ENCODE measurements around the gene SLC36A4.
A peak's percentile ranks its signal among the peaks of the same experiment; 100 is the strongest.
"Not testable (repeated sequence)": the region's sequence is repeated elsewhere in the genome, so short reads cannot be mapped to it uniquely, and the experiment has no call there.

The SLC36A4 gene

DNA sequence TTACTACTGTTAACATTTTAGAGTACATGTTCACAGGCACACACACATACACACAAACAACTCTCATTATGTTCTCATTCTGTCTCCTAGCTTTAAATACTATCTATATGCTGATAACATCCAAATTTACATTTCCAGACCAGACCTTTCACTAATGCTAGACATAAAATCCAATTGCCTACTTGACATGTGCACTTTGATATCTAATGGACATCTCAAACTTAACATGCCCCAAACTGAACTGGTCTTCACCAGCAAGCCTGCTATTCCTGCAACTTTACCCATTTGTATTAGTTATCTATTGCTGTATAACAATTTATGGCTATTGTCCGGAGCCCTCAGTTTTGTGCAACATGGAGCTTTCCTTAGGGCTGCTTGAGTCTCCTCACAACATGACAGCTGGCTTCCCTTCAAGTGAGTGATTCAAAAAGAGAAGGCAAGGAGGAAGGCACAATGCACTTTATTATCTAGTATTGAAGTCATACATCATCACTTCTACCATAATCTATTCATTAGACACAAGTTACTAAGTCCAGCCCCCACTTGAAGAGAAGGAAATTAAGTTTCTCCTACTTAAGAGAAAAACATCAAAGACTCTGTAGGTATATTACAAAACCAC, 3.0 kb downstream of the SLC36A4 start:
- no peak for DNase-seq (ENCODE audit: low read depth, low spot score)

DNA sequence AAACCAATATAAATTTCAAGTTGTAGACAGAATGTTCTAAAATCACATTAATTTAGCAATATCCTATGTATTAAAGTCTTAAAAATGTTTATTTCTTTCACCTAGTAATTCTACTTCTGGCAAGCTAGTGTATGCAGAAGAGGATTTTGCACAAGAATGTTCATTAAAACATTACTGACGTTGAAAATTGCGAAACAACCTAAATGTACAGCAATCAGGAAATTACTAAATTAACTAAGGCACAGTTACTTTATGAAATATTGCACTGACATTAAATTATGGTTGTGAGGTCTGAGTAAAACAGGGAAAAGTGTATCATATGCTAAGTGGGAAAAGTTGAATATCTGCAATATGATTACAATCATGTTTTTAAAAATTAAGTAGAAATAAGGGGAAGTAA, 4.1 kb downstream of the SLC36A4 start:
- DNase-seq (ENCODE audit: low read depth, low spot score) = no peak

- no peak for DNase-seq (ENCODE audit: low read depth, low spot score)
Observed at GRCh38 chr11:93192163-93192562, 5.6 kb downstream of the SLC36A4 start.

DNA sequence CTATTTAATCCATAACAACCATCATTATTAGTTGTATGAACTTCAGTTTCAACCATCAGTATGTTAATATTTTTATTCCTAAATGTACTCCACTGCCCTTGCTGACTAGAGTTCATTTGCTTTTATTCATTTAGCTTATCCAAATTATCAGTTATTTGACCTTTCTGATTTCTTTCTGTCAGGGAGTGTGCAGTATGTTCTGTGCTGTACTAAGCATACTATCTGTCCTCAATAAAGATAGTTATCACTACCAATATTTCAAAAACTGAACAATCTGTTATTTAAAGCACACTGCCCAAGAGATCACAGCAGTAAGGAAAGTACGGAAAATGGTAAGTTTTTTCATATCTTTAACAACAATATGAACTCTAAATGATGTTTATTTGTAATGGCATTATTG, 8.3 kb downstream of the SLC36A4 start:
- no peak for DNase-seq (ENCODE audit: low read depth, low spot score)

GRCh38 chr11:93188726-93189125, 9.1 kb downstream of the SLC36A4 start:
- no peak for DNase-seq (ENCODE audit: low read depth, low spot score)

- DNase-seq (ENCODE audit: low read depth, low spot score) = no peak
Observed at GRCh38 chr11:93187290-93187689, 10.5 kb downstream of the SLC36A4 start.

- not testable (repeated sequence) for DNase-seq (ENCODE audit: low read depth, low spot score)
Observed at GRCh38 chr11:93177891-93178290, 19.9 kb downstream of the SLC36A4 start.

DNA sequence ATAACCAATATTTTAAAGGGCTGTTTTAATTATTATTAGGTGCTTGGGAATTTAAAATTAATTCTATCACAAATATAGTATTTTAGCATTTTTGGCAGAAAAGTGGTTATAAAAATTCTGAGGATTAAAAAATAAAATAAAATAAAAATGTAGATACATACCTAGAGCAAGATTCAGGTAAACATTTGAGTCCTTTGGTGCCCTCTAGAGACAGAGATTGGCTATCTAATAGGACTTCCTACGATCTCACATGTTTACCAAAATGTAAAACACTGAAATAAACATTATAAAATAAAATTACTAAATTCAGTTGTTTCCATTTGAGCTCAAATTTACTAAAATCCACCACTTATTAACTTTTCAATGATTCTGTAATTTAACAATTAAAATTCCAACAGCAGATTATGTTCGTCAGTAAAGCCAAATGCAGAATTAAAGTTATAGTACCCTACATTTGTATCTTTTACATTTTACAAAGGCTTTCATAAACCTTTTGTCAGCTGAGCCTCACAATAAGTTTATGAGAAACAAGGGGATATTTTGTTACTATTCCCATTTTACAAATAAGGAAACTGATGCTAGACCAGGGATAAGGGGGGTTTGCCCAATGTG, 27.7 kb downstream of the SLC36A4 start:
- DNase-seq (ENCODE audit: low read depth, low spot score) = peak; percentile 24

DNA sequence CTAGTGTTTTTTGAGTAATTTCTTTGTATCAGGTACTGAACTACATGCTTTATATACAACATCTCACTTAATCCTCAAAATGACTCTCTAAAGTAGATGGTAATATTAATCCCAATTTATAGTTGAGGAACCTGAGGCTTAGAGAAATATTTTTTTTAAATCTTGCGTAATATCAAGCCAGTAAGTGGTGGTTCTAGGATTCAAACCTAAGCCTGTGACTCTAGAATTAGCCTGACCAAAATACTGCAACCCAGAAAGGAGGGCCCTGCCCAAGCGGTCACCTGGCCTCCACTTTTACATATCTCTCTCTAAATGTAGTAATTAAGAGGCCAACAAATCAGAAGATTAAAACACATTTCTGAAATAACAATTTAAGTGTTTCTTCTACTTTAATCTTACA, 28.6 kb downstream of the SLC36A4 start:
- DNase-seq (ENCODE audit: low read depth, low spot score) = no peak

DNA sequence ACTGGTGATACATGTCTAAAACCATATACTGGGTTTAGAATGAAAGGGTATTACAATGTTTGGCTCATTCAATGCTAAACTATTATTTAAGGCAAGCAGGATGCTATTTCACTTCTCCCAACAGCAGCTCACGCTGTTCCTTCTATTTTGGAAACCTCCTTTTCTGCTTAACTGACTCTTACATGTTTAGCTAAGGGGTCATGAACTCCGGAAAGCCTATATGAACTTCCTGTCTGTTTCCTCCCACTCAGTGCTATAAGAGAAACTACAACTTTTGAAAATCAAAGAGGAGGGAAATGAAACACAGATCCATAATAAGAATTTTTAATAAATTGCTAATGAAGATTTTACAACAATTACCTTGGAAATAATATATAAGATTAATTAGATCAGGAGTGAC, 30.9 kb downstream of the SLC36A4 start:
- peak; percentile 6 for DNase-seq (ENCODE audit: low read depth, low spot score)

- no peak for DNase-seq (ENCODE audit: low read depth, low spot score)
Observed at GRCh38 chr11:93166194-93166593, 31.6 kb downstream of the SLC36A4 start.

DNA sequence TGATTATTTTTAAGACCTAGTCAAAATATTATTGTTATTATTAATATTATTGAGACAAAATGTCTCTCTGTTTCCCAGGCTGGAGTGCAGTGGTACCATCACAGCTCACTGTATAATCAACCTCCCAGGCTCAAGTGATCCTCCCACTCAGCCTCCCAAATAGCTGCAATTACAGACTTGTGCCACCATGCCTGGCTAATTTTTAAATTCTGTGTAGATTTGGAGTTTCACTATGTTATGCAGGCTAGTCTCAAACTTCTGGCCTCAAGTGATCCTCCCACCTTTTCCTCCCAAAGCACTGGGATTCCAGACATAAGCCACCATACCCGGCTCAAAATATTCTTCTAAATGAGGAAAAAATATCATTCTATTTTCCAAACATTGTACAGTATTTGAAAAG, 37.0 kb downstream of the SLC36A4 start:
- DNase-seq (ENCODE audit: low read depth, low spot score) = no peak

- DNase-seq (ENCODE audit: low read depth, low spot score) = no peak
Observed at GRCh38 chr11:93160156-93160555, 37.6 kb downstream of the SLC36A4 start.

DNA sequence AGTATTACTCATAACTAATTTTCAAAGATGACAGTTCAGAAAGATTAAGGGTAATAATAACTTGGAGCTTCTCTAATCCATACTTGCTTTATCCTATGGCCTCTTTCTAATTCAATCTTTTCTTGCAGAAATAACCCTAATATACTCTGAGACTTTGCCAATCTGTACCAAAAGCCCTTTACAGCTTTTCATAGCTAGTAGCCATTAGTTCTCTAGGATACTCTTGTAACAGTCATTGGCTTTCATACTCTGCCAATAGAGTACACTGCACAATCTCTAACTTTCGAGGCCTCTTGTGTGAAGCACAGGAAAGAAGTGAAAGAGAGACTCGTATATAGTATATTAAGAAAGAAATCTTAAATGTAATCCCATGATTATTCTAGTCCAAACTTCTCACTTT, 38.1 kb downstream of the SLC36A4 start:
- DNase-seq (ENCODE audit: low read depth, low spot score) = no peak

- DNase-seq (ENCODE audit: low read depth, low spot score) = no peak
Observed at GRCh38 chr11:93155738-93156137, 42.1 kb downstream of the SLC36A4 start.

GRCh38 chr11:93145390-93145915, 52.3 kb downstream of the SLC36A4 start:
- no peak for DNase-seq (ENCODE audit: low read depth, low spot score)

- no peak for DNase-seq (ENCODE audit: low read depth, low spot score)
Observed at GRCh38 chr11:93143800-93144199, 54.0 kb downstream of the SLC36A4 start.

GRCh38 chr11:93143186-93143585, 54.6 kb downstream of the SLC36A4 start:
- DNase-seq (ENCODE audit: low read depth, low spot score) = no peak

DNA sequence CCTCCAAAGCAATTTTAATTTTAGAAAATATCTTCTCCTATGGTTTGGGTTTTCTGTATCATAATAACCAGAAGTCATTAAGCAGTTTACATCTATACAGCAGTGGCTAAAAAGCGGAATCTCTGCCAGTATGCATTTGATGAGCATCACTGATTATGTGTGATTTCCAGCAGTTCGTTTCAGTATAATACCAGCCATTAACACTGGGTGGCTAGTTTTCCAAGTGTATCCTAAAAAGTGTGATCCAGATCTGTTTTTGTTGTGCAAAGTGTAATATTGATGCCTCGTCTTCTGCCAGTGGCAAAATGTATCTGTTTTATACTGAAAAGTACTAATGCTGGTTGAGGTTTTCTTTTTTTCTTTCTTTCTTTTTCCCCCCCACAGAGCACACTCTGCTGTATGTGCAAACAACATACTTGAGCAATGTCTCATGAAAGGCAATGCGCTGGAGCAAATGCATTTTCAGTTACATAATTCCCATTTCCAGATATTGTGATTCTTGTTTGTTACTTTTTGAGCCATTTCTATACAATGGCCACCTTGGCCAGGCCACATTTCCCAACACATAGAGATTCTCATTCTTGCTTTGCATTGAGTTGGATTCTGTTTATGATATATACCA, 64.2 kb downstream of the SLC36A4 start:
- peak; percentile 32 for DNase-seq (ENCODE audit: low read depth, low spot score)

- DNase-seq (ENCODE audit: low read depth, low spot score) = no peak
Observed at GRCh38 chr11:93132836-93133235, 65.0 kb downstream of the SLC36A4 start.

GRCh38 chr11:93131709-93132108, 66.1 kb downstream of the SLC36A4 start:
- no peak for DNase-seq (ENCODE audit: low read depth, low spot score)

GRCh38 chr11:93128574-93128973, 69.2 kb downstream of the SLC36A4 start:
- DNase-seq (ENCODE audit: low read depth, low spot score) = no peak

GRCh38 chr11:93123351-93123898, 74.4 kb downstream of the SLC36A4 start:
- DNase-seq (ENCODE audit: low read depth, low spot score) = no peak
